HG03175 (cell line): ENCODE results near the gene CDH8.

Experiments used
- ATAC-seq: cut with Tn5 transposase; IDR thresholded peaks from one replicate; pipeline ENCODE4 v1.9.1; 2021; ENCODE audit warnings: mild to moderate bottlenecking, moderate library complexity; ENCODE audit not compliant: unreplicated experiment

Gene CDH8

GRCh38 chr16:62036101-62036801 is at the start of gene CDH8:
Gene CDH8 (minus strand): TSS chr16:62036438. CDS start chr16:62021403, 15,035 bp downstream.
- no peak for ATAC-seq

GRCh38 chr16:62079236-62079635 is 43.0 kb upstream of the CDH8 start:
- no peak for ATAC-seq

GRCh38 chr16:62077998-62078397 is 41.8 kb upstream of the CDH8 start:
- no peak for ATAC-seq

DNA sequence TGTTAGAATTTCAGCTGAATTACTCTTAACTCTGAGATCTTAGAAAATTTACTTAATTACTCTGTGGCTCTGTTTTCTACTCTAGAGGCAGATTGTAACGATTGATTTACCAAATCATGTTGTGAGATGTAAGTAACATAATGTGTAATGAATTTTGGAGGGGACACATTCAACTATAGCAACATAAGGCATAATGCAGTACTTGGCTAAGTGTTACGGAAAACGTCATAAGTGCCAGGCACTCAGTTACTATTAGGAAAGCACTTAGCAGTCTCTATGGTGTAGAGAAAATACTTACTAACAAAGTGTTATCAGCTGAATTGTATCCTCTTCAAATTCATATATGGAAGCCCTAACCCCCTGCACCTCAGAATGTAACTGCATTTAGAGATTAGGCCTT is 40.6 kb upstream of the CDH8 start:
- no peak for ATAC-seq

- ATAC-seq, result no peak
Measured at GRCh38 chr16:62068747-62069146, 32.5 kb upstream of the CDH8 start.

DNA sequence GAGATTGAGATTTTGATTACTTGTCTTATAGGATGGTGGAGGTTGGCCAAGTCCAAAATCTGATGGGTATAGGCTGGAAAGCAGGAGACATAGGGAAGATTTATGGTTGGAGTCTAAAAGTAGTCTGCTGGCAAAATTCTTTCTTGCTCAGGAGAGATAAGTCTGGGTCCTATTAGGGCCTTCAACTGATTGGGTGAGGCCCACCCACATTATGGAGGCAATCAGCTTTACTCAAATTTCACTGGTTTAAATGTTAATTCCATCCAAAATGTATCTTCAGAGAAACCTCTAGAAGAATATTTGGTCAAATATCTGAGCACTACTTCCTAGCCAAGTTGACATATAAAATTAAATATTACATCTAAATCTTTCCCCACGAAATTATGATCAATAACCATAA is 31.7 kb upstream of the CDH8 start:
- ATAC-seq, result no peak

DNA sequence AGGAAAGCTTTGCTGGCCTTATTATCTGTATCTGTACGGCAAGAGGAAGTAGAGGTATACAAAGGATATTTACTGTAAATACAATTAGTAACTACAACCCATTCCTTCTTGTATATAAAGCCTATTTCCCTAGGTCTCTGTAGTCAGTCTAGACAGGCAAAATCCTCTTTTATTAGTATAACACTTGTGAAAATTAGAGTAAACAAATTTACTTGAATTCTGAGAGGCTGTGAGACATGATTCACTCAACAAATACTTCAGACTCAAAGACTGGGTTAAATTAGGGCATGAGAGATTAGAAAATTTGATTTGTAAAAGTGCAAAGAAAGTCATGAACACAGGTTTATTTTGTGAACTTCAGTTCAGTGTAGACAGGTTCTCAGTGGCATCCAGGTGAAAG is 30.9 kb upstream of the CDH8 start:
- no peak for ATAC-seq

GRCh38 chr16:62066747-62067146 is 30.5 kb upstream of the CDH8 start:
- ATAC-seq, result no peak

GRCh38 chr16:62064173-62064572 is 27.9 kb upstream of the CDH8 start:
- no peak for ATAC-seq

DNA sequence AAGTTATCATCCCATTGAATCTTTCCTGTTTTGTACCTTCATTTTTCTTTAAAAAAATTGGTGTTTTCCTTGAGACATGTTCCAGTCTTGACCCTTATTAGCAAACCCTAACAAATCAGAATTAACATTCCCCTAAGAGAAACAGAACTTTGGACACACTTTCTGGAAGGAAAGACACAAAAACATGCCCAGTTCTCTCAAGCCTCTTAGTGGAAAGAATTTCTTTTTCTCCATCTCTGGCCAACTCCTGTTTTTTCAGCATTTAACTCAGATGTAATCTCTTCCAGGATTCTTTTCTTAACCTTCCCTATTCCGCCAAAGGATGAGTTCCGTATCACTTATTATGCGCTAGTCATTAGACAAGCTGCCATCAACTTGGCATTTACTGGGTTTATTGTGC is 23.9 kb upstream of the CDH8 start:
- ATAC-seq, result no peak

DNA sequence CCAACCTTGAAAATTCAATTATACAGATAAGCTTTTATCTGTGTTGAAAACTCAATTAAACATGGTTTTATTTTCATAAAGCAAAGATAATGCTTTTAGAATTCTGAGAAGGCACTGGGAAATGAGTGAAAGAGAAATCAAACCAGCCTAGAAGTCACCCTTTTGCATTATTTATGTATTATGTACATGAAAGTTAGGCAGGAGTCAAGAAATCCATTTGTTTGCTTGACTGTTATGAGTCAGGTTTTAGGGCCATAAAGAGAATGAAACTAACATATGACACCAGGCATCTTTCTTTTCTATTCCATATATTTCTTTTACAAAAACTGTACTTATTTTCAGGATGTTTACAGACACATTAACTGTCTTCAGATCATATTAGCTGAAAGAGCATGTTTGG is 23.3 kb upstream of the CDH8 start:
- ATAC-seq, result no peak

GRCh38 chr16:62058412-62058811 is 22.2 kb upstream of the CDH8 start:
- ATAC-seq, result no peak

- no peak for ATAC-seq
Measured at GRCh38 chr16:62051942-62052341, 15.7 kb upstream of the CDH8 start.

GRCh38 chr16:62050793-62051192 is 14.6 kb upstream of the CDH8 start:
- ATAC-seq, result no peak

DNA sequence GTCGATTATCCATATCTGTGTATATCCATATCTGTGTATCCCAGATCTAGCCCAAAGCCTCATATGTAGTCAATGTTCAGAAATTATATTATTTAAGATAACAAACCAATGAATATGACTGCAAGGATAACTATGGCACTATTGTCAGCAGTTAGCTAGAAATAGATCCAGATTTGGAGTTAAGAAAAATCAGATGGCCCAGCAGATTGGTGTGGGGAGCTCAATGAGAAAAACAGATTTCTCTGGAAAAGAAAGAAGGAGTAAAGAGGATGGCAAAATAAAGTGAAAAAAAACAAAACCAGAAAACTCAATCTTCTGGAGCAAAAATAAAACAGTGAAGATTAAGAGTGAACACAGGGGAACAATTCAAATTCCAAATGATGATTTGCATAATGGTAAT is 10.6 kb upstream of the CDH8 start:
- ATAC-seq, result no peak

DNA sequence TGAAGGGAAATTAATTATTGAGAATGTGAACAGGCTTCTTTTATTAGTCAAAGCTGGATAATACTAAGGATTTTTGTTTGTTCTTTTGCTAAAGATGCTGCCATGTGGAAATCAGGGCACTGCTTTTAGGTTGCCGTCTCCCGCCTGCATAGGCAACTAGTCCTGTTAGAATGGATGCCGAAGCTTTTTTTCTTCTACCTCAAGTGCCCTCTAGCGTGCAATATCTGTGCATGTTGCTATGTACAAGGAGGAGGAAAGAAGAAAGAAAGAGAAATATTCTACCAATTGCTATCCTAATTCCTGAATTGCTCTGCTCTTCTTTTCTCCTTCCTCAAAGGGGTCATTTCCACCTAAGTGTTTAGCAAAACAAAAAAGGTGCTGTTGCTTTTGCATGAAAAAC is 5.2 kb upstream of the CDH8 start:
- ATAC-seq, result no peak

- ATAC-seq, result no peak
Measured at GRCh38 chr16:62038646-62039045, 2.4 kb upstream of the CDH8 start.

DNA sequence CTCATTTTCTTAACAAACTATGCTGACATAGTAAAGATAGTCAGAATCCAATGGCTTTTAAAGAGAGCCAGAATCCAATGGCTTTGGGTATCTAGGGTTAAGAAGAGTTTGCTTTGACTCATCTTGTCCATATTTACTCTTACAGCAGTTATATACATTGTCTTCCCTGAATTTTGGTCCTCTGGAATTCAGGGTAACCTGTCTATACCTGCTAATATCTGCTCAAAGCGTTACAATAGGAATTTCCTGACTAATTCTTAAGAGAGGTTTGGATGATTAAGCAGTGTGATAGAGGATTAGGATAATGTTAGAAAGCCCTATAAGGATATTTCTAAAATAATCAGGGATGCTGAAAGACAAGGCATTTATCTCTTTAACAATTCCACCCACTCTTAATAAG is 2.0 kb upstream of the CDH8 start:
- no peak for ATAC-seq

GRCh38 chr16:62036802-62037135 is 531 bp upstream of the CDH8 start:
- ATAC-seq, result no peak

GRCh38 chr16:62035115-62036092 is 834 bp downstream of the CDH8 start:
- ATAC-seq, result no peak

DNA sequence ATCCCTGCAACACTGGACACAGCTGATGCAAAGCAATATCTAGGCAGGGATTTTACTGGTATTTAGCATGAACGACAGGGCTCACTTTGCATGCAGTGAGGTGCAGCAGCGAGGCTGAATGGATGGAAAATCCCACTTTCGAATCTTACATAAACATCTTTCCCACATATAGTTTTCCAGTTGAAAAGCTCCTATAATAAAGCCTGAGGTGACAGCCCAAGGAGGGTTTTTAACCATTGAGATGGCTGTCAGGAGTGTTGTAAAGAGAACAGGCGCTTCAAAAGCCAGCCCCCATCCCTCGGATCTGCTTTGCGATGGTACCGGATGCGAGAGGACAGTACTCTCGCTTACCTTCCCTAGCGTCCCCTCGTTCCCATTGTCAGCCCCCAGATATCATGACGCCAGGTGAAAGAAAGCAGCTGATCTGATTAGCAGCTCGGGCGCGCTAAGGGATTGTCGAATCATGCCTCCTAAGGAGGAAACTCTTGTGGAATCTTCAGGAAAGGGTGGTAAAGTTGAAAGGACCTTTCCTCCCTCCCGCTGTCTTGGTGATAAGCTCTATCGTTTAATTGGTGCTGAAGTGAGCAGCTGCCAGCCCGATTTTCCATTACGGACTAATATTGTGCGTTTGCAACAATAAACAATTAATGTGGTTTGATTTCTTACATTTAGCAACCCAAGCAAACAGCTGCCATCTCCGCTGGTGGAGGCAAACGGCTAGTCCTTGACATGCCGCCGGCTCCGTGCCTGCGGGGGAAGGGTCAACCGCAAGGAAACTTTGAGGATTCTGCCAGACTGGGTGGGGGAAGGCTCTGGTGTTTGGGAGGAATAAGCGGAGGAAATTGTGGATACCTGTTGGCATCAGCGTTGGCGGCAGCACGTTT is 1.8 kb downstream of the CDH8 start:
- no peak for ATAC-seq
